Spleen (tissue), 7 donors: ENCODE data around the gene SMCO4.

Source experiments
- CTCF ChIP-seq, 11 experiments: fragments of 200-600 bp in 7 of 11; fragments of 450-650 bp in 4 of 11; sonication (generic) in 4 of 11; IDR thresholded peaks in 8 of 11; conservative IDR thresholded peaks in 3 of 11; 1 replicate in 7 of 11; 2 replicates in 4 of 11; pipeline versions ENCODE4 v1.4.0 to v1.8.0; 2016 to 2021; ENCODE audit warnings: antibody characterized with exemption in 11 of 11, inconsistent platforms in 4 of 11, mild to moderate bottlenecking in 1 of 11
- POLR2A ChIP-seq, 3 donors: fragments of 450-650 bp; IDR thresholded peaks; one replicate each; pipeline ENCODE4 v1.5.1; 2017; ENCODE audit warnings: antibody characterized with exemption in 3 of 3, mild to moderate bottlenecking in 1 of 3
- POLR2AphosphoS5 ChIP-seq, 3 donors: sonication (generic); formaldehyde crosslinking; IDR thresholded peaks; one replicate each; pipeline ENCODE4 v1.5.1; 2017; ENCODE audit warnings: antibody characterized with exemption in 3 of 3
- donor health status: DM: no; HTN: no; CAD: no; lungs with moderate emphysema.
- donor health status: DM: no; HTN: no; CAD: no.
- donor health status: DM: no; HTN: no; CAD: no.

- TF ChIP-seq POLR2AphosphoS5 (IDR thresholded peaks at IDR 0.05) = peak; percentile 43 to 66 (median 51)
- no peak for TF ChIP-seq CTCF (IDR thresholded peaks at IDR 0.05 in 8 of 11, conservative IDR thresholded peaks at IDR 0.05 in 3 of 11)
- no peak for TF ChIP-seq POLR2A (IDR thresholded peaks at IDR 0.05)
Observed at GRCh38 chr11:93537767-93538261, 5.4 kb downstream of the SMCO4 start.
